Measurements from ENCODE around the gene KCTD2. TPM values are rescaled to one million over a fixed set of nuclear protein-coding genes. Genes with fewer than 3 reads are reported as not detected.

The KCTD2 gene
- total RNA-seq: 24.9 and 27.1 TPM in 2 replicates
- long read RNA-seq, partial matches to known transcripts: 3 of 18 reads
- long read RNA-seq, other reads (novel, unspliced or antisense): 15 of 18 reads

DNA sequence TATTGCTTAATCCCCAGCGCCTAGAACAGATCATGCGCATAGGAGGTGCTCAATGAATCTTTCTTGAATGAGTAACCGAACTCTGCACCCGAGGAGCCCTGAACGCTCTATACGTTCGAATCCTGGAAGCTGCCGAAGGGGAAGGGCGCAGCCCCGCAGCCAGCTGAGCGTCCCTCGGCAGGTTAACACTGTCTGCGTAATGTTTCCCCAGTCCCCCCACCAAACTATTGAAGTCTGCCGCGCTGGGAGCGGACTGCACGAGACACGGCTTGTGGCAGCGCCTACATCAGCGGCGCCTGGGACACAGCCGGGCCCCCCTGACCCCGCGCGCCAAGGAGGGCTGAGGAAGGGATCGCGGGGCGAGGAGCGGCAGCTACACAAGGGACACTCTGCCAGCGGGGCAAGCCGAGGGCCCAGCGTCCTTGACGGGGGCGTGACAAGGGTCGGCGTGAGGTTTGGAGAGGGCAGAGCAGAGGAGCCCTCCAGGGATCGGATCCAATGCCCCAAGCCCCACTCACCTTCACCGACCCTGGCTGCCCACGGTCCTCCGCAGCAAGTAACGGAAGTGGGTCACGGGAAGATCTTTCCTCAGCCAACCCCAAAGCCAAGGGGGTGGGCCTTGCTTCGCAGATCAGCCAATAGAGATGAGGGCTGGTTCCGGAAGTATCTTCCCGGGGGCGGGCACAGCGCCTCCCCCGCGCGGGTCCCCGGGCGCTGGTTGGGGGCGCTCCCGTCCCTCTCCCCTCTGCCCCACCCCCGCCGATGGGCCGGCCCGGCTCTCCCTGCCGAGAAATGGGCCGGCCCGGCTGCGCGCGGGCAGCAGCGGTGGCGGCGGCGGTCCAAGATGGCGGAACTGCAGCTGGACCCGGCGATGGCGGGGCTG, at the start of gene KCTD2, which contains the start of gene ATP5PD:
Gene KCTD2, plus strand, starts transcription at position 819 of the 883 bp plus-strand sequence. Its CDS starts 26 bp downstream, at position 845.
Gene ATP5PD, minus strand, starts transcription at position 563 of the 883 bp plus-strand sequence. CDS start 4,319 bp downstream, outside the sequence.
- Mint-ChIP-seq H3K9me3 (ENCODE audit: low read depth) (no peaks in the 10 kb centered on the region), H3K4me3 (ENCODE audit: low read depth) (peak within 1 kb of the TSS; percentile 96), H3K4me1 (ENCODE audit: low read depth) (peaks cover 23% of the 10 kb centered on the region)

DNA sequence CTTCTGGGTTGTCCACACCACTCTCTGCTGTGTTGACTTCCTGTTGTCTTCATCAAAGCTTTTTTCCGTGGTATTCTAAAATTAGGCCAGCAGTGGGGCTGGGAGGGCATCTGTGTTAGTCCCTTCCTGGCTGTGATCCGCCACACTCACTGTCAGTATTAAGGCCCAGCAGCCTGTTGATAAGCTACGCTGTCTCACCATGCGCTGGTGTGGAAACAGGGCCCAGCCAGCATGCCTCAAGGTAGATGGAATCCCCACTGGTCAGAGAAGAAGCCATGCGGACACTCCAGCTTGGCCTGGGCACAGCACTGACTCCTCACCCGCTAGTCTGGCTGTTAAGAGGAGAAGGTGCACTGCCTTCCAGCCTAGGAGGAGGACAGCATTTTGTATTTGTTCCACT, 48.2 kb upstream of the KCTD2 start:
- Mint-ChIP-seq H3K27ac (no peak overlapping the region), H3K27me3 (no peaks in the 10 kb centered on the region)
- no peak for TF ChIP-seq CTCF (IDR thresholded peaks at IDR 0.05; ENCODE audit: unreplicated experiment)

More for the DNA sequence above, at the start of gene KCTD2, which contains the start of gene ATP5PD:
- Mint-ChIP-seq H3K27ac (peak within 1 kb of the TSS; percentile 97), H3K36me3 (ENCODE audit: insufficient read depth) (peaks cover 3% of the 10 kb centered on the region), H3K27me3 (no peaks in the 10 kb centered on the region)
- peak; percentile 90 for DNase-seq (ENCODE audit: low spot score, unreplicated experiment)
- TF ChIP-seq CTCF (IDR thresholded peaks at IDR 0.05; ENCODE audit: unreplicated experiment): peak; percentile 19

DNA sequence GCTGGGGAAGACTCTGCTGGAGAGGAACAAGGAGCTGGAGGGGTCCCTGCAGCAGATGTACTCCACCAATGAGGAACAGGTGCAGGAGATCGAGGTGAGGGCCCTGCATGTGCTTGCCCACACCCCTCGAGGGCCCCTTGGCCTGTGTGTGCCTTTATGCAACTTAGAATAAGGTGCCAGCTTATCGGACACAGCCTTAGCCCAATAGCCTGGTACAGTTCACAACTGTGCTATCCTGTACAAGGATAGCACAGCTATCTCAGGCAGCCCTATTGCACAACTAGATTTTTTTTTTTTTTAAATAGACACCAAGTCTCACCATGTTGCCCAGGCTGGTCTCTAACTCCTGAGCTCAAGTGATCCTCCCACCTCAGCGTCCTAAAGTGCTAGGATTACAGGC, 47.5 kb upstream of the KCTD2 start:
- Mint-ChIP-seq H3K36me3 (ENCODE audit: insufficient read depth) (peaks cover 7% of the 10 kb centered on the region), H3K27ac (no peak overlapping the region), H3K27me3 (no peaks in the 10 kb centered on the region), H3K4me1 (ENCODE audit: low read depth) (no peaks in the 10 kb centered on the region), H3K9me3 (ENCODE audit: low read depth) (no peaks in the 10 kb centered on the region), H3K4me3 (ENCODE audit: low read depth) (no peak overlapping the region)
- TF ChIP-seq CTCF (IDR thresholded peaks at IDR 0.05; ENCODE audit: unreplicated experiment): no peak
- no peak for DNase-seq (ENCODE audit: low spot score, unreplicated experiment)

More for the DNA sequence above, 48.2 kb upstream of the KCTD2 start:
- Mint-ChIP-seq H3K4me3 (ENCODE audit: low read depth) (no peak overlapping the region), H3K4me1 (ENCODE audit: low read depth) (no peaks in the 10 kb centered on the region), H3K36me3 (ENCODE audit: insufficient read depth) (peaks cover 5% of the 10 kb centered on the region), H3K9me3 (ENCODE audit: low read depth) (no peaks in the 10 kb centered on the region)
- DNase-seq (ENCODE audit: low spot score, unreplicated experiment): no peak

DNA sequence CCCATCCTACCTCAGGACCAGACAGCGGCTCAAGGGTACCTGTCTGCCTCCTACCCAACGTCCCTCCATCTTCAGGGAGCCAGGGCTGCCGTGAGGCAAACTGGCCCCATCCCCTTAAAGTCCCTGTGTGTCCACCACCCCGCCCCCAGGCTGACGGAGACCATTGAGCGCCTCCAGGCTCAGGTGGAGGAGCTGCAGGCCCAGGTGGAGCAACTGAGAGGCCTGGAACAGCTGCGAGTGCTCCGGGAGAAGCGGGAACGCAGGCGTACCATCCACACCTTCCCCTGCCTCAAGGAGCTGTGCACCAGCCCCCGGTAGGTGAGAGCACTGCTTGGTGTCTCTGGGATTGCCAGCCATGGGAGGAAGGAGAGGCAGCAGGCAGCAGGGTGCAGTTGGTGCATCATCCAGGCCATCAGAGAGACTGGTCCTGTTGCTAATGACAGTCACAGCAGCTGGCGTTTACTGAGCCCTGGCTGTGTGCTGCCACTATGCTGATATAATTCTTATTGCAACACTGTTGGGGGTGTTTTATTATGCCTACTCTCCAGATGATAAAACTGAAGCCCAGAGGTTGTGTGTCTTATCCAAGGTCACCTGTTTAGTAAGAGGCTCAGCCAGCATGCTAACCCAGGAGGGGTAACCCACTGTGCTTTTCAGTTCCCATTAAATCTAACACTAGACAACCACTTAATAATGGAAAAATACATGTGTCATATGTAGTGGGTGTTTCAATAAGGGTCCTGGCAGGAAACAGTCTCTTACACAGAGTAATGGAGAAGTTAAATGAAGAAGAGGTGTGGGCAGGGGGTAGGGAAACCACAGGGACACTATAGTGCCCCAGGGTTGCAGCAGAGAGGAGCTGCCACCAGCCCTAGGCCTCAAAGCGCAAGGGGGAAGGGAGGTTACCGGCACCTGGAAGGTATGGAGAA, 44.8 kb upstream of the KCTD2 start:
- Mint-ChIP-seq H3K4me3 (ENCODE audit: low read depth) (no peak overlapping the region), H3K27ac (no peak overlapping the region), H3K9me3 (ENCODE audit: low read depth) (no peaks in the 10 kb centered on the region), H3K4me1 (ENCODE audit: low read depth) (no peaks in the 10 kb centered on the region), H3K27me3 (no peaks in the 10 kb centered on the region), H3K36me3 (ENCODE audit: insufficient read depth) (peaks cover 11% of the 10 kb centered on the region)
- no peak for TF ChIP-seq CTCF (IDR thresholded peaks at IDR 0.05; ENCODE audit: unreplicated experiment)
- DNase-seq (ENCODE audit: low spot score, unreplicated experiment): no peak

Measured in progenitor cell of endocrine pancreas (in vitro differentiated cells).